Activated CD8-positive, alpha-beta memory T cell treated with anti-CD3 and anti-CD28 coated beads for 24 hours (primary cell): ENCODE data around the gene SERPINA6.
"Not testable (repeated sequence)": the region's sequence is repeated elsewhere in the genome, so short reads cannot be mapped to it uniquely, and the experiment has no call there.

ENCODE experiments used
- DNase-seq: peaks from one replicate; pipeline ENCODE4 v3.0.0-alpha.2; 2020

Gene SERPINA6, protein sequence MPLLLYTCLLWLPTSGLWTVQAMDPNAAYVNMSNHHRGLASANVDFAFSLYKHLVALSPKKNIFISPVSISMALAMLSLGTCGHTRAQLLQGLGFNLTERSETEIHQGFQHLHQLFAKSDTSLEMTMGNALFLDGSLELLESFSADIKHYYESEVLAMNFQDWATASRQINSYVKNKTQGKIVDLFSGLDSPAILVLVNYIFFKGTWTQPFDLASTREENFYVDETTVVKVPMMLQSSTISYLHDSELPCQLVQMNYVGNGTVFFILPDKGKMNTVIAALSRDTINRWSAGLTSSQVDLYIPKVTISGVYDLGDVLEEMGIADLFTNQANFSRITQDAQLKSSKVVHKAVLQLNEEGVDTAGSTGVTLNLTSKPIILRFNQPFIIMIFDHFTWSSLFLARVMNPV

DNA sequence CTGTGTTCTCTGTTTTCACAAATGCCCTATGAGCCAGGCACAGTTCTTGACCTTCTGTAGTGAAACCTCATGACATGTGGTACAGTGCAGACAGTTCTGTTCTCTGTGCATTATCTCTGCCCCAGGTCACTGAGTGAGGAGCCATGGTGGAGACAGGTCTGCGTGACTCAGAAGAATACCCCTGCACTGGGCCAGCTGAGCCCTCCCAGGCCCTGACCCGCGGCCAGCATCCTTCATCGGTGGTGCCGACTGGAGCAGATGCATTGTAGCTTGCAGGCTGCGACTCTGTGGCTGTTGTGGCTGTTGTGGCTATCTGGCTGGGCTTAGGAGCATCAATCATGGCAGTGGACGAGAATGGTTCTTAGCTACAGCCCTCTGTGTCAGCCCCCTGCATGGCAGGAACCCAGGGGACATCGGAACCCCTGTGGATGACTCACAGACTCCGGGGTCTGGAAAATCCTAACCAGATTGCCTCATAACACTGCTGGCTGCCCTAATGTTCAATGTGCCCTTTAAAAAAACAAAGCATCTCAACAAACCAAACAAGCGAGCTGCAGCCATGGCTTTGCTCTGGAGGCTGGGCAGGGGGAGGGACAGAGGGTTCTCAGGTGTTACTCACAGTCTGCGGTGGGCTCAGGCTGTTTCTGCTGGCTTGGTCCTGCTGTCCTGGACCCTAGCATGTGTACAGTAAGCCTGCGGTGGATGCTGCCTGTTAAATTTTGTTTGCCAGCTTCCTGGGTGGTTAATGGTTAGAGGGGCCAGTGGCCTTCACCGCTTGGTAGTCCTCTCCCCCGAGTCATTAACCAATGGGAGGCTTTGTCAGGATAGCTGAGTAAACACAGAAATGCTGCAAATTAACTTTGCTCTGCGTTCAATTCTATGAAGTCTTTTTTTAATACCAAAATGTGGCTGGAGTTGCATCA lies at the start of gene SERPINA6:
SERPINA6 (minus strand) TSS at position 689 of the 923 bp plus-strand sequence. CDS start 8,688 bp downstream, outside the sequence.
- DNase-seq, result no peak

DNA sequence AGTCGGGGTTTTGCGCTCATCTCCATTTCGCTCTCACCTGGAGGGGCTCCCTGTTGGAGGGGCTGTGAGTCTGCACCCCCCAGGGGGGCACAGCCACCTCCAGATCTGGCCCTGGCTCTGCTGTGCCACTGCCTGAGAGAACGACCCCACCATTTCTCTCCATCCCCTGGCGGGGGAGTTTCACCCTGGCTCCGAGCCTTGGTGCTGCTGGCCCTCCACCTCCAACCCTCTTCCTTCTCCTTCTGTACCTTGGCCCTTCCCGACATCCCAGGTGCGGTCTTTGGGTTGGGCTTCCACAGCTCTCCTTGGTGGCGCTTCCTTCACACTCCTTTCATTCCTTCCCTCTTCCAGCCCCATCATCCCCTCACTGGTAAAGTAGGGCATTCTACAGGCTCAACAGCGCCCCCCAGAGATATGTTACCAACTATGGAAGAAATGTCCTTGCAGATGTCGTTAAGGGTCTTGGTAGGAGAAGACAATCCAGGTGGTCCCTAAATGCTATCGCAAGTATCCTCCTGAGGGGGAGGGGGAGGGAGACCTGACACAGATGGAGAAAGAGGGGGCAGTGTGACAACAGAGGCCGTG lies 49.0 kb upstream of the SERPINA6 start:
- DNase-seq, result no peak

DNA sequence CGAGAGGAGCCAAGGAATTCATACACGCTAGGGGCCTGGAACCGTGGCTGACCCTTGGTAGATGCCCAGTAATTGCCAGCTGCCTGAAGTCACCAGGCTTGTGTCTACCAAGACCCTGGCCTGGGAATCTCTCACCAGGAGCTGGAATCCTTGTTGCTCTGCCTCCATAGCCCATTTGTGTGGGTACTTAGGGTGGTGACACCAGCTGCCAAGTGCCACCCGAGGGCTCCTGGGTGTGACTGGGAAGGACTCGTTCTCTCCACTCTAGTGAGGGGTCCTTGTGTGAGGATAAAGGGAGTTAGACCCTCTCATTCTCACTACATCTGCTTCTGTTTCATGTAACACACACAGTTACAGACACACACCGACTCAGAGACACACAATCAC lies 47.4 kb upstream of the SERPINA6 start:
- no peak for DNase-seq

DNA sequence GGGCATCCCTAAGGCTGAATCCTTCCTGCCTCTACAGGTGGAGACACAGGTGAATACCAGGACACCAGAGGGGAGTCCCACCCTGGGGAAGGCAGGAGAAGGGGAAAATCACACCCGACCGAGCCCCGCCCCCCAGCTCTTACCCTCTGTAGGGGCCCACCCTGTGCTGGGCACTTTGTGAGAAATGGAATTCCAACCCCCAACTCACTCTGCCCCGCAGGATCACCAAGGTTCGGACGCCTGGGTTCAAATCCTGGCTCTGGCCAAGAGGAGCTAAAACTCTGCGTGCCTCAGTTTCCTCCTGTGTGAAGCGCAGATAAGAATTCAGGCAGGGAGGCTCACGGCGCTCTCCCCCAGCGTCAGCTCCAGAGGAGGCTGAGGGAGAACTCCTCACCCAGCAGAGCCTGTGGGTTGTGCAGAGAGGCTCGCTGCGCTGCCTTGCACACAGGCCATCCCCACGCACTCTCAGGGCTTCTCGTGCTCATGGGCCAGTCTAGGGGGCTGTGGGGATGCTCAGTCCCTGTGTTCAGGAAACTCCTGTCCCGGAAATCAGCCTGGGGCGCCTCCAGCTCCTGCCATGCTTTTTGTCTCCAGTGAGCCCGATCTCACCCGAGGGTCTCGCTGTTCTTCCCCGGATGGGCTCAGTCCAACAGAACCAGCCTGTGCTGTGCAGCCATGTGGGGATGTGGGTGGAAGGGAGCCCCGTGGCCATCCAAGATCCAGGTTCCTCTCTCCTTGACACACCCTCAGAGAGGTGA lies 46.8 kb upstream of the SERPINA6 start:
- not testable (repeated sequence) for DNase-seq

DNA sequence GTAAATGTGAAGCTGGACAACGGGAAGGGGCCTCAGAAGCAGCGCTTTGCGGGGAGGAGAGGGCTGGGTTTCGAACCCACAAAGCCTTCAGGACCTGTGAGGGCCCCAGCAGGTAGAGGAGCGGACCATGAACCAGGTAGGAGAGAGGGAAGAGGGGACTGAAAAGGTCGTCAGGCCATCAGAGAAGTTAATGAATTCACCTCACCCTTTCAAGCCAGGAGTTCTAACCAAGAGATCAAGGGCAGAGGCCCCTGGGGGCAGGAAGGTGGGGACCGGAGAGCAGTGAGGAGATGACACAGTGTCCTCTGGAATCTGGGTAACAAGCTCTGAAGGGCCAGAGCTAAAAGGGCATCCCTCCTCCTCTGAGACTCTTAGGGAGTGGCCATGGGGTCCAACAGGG lies 45.8 kb upstream of the SERPINA6 start:
- DNase-seq, result no peak

DNA sequence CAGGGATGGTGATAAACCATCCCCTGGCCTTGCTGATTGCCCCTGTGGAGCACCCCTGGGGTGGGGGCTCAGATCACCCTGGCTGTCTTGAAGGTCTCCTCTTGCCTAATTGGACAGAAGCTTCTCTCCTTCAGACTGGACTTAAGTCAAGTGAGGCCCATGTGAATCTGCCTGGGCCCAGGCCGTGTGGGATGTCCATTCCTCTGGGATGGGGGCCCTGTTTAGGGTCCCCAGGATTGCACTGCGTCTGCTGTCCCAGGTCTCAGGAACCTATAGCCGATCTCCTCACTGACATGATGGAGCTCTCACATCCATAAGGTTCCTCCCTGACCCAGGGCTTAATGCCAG lies 45.1 kb upstream of the SERPINA6 start:
- DNase-seq, result no peak

DNA sequence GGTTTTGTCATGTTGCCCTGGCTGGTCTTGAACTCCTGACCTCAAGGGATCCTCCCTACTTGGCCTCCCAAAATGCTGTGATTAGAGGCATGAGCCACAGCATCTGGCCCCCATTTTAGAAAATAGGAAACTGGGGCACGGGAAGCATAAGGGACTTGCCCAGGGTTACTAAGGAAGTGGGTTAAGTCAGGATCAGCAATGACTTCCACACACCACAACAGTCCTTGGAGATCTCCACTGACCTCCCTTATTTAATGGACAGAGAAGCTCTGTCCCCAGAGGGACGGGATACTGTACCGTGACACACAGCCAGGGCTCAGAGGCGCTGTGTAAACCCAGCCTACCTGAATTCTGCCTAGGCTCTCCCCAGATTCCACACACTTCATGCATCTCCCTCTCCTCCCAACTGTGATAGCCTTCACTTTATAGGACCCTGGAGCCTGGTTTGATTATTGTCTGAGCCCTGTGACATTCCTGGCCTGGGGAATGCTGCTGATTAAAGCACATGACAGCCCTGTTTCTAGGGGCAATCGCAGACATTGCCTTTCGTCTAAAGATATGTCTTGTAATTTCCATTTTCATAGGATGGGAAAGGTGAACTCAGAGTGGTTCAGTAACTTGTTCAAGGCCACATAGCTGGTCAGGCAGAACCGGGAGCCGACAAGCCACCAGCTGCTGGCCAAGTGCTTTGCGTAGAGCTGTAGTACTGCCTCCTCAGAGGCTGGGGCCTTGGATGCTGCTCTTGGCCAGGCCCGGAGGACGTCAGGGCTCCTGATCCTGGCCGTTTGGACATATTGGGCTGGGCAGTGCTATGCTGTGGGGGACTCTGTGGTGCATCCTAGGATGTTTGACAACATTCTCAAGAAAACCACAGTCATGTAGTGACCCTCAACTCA lies 44.5 kb upstream of the SERPINA6 start:
- DNase-seq, result no peak

DNA sequence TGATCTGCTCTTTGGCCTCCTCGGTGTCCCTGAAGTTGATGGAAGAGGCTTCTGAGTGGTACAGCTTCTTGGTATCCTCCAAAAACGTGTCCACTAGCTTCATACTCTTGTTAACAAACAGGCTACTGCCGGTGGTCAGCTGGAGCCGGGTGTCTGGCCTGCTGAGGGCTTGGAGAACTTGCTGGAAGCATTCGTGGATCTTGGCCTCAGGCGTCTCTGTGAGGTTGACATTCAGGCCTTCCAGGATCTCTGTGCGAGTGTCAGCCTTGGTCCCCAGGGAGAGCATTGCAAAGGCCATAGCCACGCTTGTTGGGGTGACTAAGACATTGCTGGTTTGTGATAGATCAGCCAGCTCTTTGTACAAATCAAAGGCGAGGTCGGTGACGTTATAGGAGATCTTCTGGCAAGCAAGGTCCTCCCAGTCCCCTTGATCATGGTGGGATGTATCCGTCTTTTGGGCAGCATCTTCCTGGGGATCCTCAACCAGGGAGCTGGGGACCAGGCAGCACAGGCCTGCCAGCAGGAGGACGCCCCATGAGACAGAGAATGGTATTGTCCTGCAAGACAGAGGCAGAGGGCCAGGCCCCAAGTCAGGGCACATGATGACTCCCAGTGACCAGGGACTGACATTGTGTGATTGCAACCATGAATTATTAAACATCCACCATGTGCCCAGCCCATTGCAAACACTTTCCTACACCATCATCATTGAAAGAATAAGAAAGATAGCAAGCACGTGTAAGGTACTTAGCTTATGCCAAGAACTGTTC lies 43.2 kb upstream of the SERPINA6 start, which contains the start of gene SERPINA2:
SERPINA2 (minus strand) TSS at position 553 of the 770 bp plus-strand sequence.
- DNase-seq, result no peak

DNA sequence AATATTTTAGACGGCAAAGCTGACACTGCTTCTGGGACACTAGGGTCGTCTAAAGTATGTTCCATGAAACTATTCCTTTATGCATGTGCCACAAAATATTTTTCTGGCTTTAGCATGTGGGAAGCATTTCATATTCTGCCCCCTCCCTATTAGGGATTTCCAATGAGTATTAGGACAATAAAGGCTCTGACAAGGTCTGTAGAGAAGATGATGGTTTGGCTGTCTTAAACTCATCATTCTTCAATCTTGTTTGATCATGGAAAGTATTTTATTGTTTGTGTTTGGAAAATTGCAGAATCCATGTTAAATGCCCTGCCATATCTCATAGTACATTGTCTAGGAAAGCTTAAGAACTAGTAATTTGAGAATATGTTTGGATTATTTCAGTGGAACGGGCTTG lies 42.5 kb upstream of the SERPINA6 start:
- DNase-seq, result no peak

DNA sequence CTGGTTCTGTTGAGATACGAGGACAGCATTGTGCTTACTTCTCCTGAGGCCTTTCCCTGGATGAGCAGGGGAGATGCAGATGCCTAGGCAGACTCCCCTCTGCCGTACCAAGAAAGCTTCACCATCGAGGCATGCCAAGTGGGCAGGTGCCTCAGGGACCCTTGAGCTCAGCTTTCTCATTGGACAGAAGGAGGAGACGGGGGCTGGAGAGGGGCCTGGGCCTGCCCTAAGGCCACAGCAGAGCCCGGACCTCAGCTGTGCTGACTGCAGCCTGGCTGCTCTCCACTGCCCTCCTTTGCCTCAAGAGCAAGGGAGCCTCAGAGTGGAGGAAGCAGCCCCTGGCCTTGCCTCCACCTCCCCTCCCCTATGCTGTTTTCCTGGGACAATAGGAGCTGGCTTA lies 41.8 kb upstream of the SERPINA6 start:
- DNase-seq, result no peak

DNA sequence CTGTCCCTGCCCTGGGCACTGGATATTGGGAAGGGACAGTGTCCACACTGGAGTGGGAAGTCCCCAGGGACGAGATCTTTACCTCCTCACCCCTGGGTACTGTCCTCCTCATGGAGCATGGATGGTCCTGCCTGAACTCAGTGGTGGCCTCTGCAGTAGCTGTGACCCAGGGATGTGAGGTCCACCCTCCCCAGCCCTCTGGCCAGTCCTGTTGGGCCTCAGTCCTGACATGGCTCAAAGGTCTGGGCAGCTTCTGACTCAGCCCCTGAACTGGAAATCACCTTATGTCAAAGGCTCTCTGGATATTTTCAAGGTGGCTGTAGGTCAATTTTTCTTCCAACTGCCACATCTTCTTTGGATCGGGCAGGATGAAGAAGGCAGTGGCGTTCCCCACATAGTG lies 40.9 kb upstream of the SERPINA6 start:
- DNase-seq, result no peak

DNA sequence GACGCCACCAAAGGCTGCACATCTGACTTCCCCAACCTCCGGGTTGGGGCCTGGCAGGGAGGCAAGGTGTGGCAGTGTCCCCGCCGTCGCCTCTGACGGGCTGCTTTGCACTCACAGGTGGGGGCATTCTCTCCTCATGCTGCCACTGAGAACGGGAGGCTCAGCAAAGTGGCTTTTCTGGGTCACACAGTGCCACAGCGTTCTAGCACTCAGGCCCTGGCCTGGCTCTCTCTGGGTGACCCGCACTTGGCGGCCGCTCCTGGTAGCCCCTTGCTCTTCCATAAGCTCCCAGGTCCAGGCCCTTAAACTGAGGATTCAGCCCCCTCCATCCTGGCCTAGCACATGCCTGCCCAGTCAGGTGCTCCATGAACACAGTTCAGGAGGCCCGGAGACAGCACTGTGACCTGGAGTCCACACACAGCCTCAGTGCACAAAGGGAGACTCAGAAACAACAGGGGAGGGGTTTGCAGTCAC lies 40.1 kb upstream of the SERPINA6 start:
- no peak for DNase-seq

DNA sequence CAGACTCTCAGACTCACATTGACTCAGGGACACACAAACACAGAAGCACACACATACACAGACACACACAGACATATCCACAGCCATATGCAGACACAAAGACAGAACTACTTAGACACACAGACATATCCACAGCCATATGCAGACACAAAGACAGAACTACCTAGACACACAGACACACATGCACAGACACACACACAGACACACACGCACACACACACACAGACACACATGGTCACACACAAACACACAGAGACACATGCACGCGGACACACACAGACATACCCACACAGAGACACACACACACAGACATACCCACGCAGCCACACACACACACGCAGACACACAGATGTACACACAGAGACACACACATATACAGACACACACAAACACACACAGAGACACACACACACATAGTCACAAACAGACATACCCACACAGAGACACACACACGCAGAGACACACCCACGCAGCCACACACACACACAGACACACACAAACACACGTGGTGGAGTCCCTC lies 39.5 kb upstream of the SERPINA6 start:
- no peak for DNase-seq

DNA sequence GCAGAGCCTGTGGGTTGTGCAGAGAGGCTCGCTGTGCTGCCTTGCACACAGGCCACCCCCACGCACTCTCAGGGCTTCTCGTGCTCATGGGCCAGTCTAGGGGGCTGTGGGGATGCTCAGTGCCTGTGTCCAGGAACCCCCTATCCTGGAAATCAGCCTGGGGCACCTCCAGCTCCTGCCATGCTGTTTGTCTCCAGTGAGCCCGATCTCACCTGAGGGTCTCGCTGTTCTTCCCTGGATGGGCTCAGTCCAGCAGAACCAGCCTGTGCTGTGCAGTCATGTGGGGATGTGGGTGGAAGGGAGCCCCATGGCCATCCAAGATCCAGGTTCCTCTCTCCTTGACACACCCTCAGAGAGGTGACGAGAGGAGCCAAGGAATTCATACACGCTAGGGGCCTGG lies 38.5 kb upstream of the SERPINA6 start:
- no peak for DNase-seq

DNA sequence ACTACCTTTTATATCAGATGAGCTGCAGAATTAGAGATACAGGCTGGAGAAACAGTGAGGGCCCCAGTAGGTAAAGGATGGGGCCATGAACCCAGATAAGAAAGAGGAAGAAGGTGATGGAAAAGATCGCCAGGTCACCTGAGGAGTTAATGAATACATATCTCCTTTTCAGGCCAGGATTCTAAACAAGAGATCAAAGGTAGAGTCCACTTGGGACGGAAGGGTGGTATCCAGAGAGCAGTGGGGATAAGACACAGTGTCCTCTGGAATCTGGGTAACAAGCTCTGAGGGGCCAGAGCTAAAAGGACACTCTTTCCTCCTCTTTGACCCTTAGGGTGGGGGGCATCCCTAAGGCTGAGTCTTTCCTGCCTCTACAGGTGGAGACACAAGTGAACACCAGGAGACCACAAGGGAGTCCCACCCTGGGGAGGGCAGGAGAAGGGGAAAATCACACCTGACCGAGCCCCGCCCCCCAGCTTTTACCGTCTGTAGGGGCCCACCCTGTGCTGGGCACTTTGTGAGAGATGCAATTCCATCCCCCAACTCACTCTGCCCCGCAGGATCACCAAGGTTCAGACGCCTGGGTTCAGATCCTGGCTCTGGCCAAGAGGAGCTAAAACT lies 37.9 kb upstream of the SERPINA6 start:
- DNase-seq, result no peak

DNA sequence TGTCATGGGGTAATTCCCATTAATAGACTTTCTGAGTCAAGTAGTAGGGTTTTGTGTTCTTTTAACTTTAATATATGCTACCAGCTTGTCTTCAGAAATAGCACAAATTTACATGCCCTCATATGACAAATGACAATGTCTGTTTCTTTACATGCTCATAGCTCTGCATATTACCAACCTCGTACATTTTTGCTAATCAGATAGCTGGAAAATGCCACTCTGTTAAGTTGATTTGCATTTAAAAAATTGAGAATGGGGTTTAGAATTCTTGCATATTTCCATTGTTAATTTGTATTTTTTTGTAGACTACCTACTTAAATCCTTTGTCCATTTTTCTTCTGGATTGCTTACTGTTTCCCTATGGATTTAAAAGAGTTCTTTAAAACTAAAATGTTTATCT lies 34.0 kb upstream of the SERPINA6 start:
- DNase-seq, result no peak

DNA sequence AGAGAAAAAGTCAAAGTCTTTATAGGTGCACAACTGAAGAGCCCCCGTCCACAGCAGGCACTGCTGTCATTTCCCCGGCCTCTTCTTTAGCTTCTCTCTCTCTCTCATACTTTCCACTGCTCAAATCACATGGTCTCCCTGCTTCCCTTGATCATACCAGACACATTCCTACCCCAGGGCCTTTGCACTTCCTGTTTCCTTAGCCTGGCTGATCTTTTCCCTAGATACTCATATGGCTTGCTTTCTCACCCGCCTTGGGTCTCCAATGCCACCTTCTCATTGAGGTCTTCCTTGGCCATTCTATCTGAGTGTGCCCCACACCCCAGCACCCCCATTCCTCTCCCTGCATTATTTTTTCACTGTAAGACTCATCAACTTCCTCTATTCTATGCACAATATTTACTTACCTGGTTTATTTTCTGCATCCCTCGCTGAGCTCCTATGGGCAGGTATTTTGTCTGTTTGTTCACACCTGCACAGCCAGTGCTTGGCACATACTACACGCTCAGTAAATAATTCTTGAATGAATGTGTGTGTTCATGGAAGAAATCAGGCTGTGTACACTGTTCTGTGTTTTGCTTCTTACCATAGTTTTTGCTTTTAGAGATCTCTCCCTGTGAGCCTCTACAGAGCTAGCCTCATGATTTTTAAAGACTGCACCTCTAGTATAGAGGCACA lies 33.4 kb upstream of the SERPINA6 start:
- no peak for DNase-seq

DNA sequence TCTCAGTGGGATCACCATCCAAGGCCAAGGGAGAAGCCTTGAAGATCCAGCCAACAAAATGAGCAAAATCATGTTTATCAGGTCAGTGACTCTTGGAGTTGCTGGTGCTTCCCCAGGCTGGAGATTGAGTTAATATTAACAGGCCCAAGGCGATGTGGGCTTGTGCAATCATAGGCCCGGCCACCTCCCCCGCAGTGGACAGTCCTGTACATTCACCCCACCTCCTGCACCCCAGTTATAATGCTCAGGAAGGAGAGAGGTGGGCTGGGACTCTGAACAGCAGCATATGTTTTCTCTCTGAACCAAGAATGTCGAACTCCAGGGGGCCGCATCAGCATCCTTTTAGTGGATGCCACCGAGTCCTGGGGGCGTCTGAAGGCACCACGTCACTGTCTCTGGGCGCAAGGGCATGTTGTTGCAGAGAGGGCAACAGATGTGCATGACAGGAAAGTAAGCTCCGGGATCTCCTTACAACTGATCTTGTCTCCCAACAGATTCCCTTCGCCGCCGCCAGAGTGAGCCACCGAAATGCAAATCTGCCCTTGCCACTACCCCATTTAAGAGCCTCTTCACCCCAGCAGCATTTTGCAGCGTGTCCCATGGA lies 32.2 kb upstream of the SERPINA6 start:
- no peak for DNase-seq

DNA sequence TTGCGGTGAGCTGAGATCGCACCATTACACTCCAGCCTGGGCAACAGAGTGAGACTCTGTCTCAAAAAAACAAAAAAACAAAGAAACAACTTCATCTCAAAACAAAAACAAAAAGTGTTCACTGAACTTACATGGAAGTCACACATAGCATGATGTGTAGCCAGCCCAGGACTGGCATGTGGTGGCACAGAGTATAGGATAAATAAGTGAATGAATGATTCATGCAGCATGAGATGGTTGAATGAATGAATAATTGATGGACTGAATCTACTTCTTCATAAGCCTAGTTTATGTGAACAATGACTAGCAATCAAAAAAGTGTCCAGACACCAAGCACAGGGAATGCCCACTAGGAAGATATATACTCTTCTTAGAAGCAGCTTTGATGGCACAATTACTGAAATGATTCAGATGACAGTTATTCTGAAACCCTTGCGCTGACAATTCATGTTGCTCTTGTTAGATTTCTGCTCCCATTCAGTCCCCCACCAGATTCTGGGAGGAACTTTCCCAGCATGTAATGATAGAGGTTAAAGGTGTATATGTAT lies 31.6 kb upstream of the SERPINA6 start:
- DNase-seq, result no peak
